HCT116 (cell line): Measurements from ENCODE around the gene NACC1. TPM values are rescaled to one million over a fixed set of nuclear protein-coding genes. Genes with fewer than 3 reads are reported as not detected.

Experiments
- ATAC-seq: fragments of 200-7000 bp; cut with Tn5 transposase; 2 replicates; pipeline ENCODE4 v1.9.1; 2020; ENCODE audit warnings: mild to moderate bottlenecking, moderate library complexity
- BruUV-seq: library from RNA; stranded (reverse); fragments of 400-500 nt; replicated peaks from 2 replicates; lab custom pipeline; 2021; lab: Mats Ljungman, UMichigan
- CTCF ChIA-PET: fragments of 300-600 bp; sonication (Branson Sonifier 250); formaldehyde crosslinking; loops from one replicate; lab custom pipeline; 2021; ENCODE audit warnings: antibody characterized with exemption; lab: Charles Lee
- POLR2A ChIA-PET: fragments of 300-600, 350-600 bp; sonication (Branson Sonifier 250); formaldehyde crosslinking; loops from one replicate; lab custom pipeline; 2021; ENCODE audit warnings: antibody characterized with exemption; lab: Charles Lee
- RAD21 ChIA-PET, 2 experiments: fragments of 300-600 bp; sonication (Branson Sonifier 250); formaldehyde crosslinking; loops; one replicate each; lab custom pipeline; 2023; ENCODE audit warnings: low total read pairs in 2 of 2; ENCODE audit not compliant: uncharacterized antibody in 2 of 2, unreplicated experiment in 2 of 2, low non-redundant PET in 1 of 2; lab: Charles Lee
- DNase-seq: peaks from one replicate; pipeline ENCODE4 v3.0.0-alpha.2; 2010; ENCODE audit warnings: low read depth, low spot score
- H2AFZ ChIP-seq: fragments of 200-600 bp; shearing (Covaris generic), sonication (generic); 2 replicates; pipeline ENCODE4 v1.6.1; 2017; ENCODE audit warnings: low read depth, mixed run types, mixed read lengths, antibody characterized with exemption, low read length; ENCODE audit not compliant: poor library complexity, severe bottlenecking
- H3K27ac ChIP-seq: 2 replicates; pipeline ENCODE4 v1.5.1; 2012; ENCODE audit warnings: low read depth, low read length
- H3K27me3 ChIP-seq: fragments of 200-600 bp; sonication (generic); 2 replicates; pipeline ENCODE4 v1.6.1; 2016; ENCODE audit warnings: mixed run types, low read length, mixed read lengths; ENCODE audit not compliant: insufficient read depth
- H3K36me3 ChIP-seq, 2 experiments: fragments of 200-500 bp in 1 of 2; fragments of 200-600 bp in 1 of 2; sonication (Bioruptor generic) in 1 of 2; sonication (generic) in 1 of 2; 2 replicates each; pipeline versions ENCODE4 v1.5.1 to v1.6.1; 2014 to 2016; ENCODE audit warnings: low read length in 2 of 2, inconsistent platforms in 1 of 2, mixed read lengths in 1 of 2, mixed run types in 1 of 2; ENCODE audit not compliant: insufficient read depth in 2 of 2, control insufficient read depth in 1 of 2
- H3K4me1 ChIP-seq, 2 experiments: fragments of 200-600 bp in 1 of 2; sonication (generic) in 1 of 2; 2 replicates each; pipeline versions ENCODE4 v1.5.1 to v1.6.1; 2012 to 2017; ENCODE audit warnings: low read length in 2 of 2, inconsistent platforms in 1 of 2, mild to moderate bottlenecking in 1 of 2, mixed read lengths in 1 of 2, mixed run types in 1 of 2, moderate library complexity in 1 of 2; ENCODE audit not compliant: insufficient read depth in 2 of 2, control insufficient read depth in 1 of 2
- H3K4me2 ChIP-seq: fragments of 200-600 bp; sonication (generic); 2 replicates; pipeline ENCODE4 v1.6.1; 2017; ENCODE audit warnings: mixed run types, low read length, mixed read lengths
- H3K4me3 ChIP-seq, 2 experiments: fragments of 200-600 bp in 1 of 2; sonication (generic) in 1 of 2; replicated peaks in 1 of 2; 2 replicates each; pipeline ENCODE4 v1.5.1; 2011 to 2016; ENCODE audit warnings: low read length in 2 of 2, control low read depth in 1 of 2, low read depth in 1 of 2, mild to moderate bottlenecking in 1 of 2, mixed read lengths in 1 of 2, mixed run types in 1 of 2
- H3K79me2 ChIP-seq: fragments of 200-600 bp; sonication (generic); 2 replicates; pipeline ENCODE4 v1.6.1; 2017; ENCODE audit warnings: mild to moderate bottlenecking, mixed run types, low read length, moderate library complexity, mixed read lengths; ENCODE audit not compliant: insufficient read depth
- H3K9ac ChIP-seq: fragments of 200-600 bp; sonication (generic); 2 replicates; pipeline ENCODE4 v1.6.1; 2016; ENCODE audit warnings: low read length, mixed read lengths
- H3K9me2 ChIP-seq: fragments of 200-600 bp; sonication (generic), shearing (Covaris generic); 2 replicates; pipeline ENCODE4 v1.6.1; 2017; ENCODE audit warnings: mixed run types, mild to moderate bottlenecking, moderate library complexity; ENCODE audit not compliant: insufficient read depth
- H3K9me3 ChIP-seq, 2 experiments: fragments of 200-500 bp in 1 of 2; fragments of 200-600 bp in 1 of 2; sonication (Bioruptor generic) in 1 of 2; sonication (generic) in 1 of 2; 2 replicates each; pipeline ENCODE4 v1.6.1; 2014 to 2017; ENCODE audit warnings: low read length in 2 of 2, mixed read lengths in 2 of 2, inconsistent platforms in 1 of 2, low read depth in 1 of 2, mild to moderate bottlenecking in 1 of 2, mixed run types in 1 of 2, moderate library complexity in 1 of 2; ENCODE audit not compliant: control insufficient read depth in 1 of 2, insufficient read depth in 1 of 2
- H4K20me1 ChIP-seq: fragments of 200-600 bp; sonication (generic), shearing (Covaris generic); 2 replicates; pipeline ENCODE4 v1.6.1; 2017; ENCODE audit warnings: mixed run types, mild to moderate bottlenecking, moderate library complexity; ENCODE audit not compliant: insufficient read depth
- ATF3 ChIP-seq: IDR thresholded peaks from 2 replicates; pipeline ENCODE4 v1.6.1; 2012
- CBX3 ChIP-seq: IDR thresholded peaks from 2 replicates; pipeline ENCODE4 v1.6.1; 2012; ENCODE audit warnings: low read depth
- CEBPB ChIP-seq: IDR thresholded peaks from 2 replicates; pipeline ENCODE4 v1.6.1; 2012; ENCODE audit warnings: low read depth
- CTCF ChIP-seq, 3 experiments: fragments of 200-600 bp in 1 of 3; sonication (generic) in 1 of 3; IDR thresholded peaks in 2 of 3; conservative IDR thresholded peaks in 1 of 3; 2 replicates each; pipeline ENCODE4 v1.5.1; 2012 to 2017; ENCODE audit warnings: low read depth in 2 of 3, low read length in 2 of 3, antibody characterized with exemption in 1 of 3, borderline replicate concordance in 1 of 3, control low read depth in 1 of 3, mild to moderate bottlenecking in 1 of 3, mixed read lengths in 1 of 3, mixed run types in 1 of 3, moderate library complexity in 1 of 3; ENCODE audit not compliant: insufficient read depth in 1 of 3
- EGR1 ChIP-seq: IDR thresholded peaks from 2 replicates; pipeline ENCODE4 v1.6.1; 2012; ENCODE audit warnings: low read depth
- EZH2phosphoT487 ChIP-seq: fragments of 200-600 bp; IDR thresholded peaks from 2 replicates; pipeline ENCODE4 v1.6.1; 2018; ENCODE audit warnings: antibody characterized with exemption, borderline replicate concordance
- FOSL1 ChIP-seq: IDR thresholded peaks from 2 replicates; pipeline ENCODE4 v1.6.1; 2012; ENCODE audit warnings: low read depth
- JUND ChIP-seq: IDR thresholded peaks from 2 replicates; pipeline ENCODE4 v1.6.1; 2012
- MAX ChIP-seq: IDR thresholded peaks from 2 replicates; pipeline ENCODE4 v1.6.1; 2012
- POLR2AphosphoS5 ChIP-seq: IDR thresholded peaks from 2 replicates; pipeline ENCODE4 v1.6.1; 2011; ENCODE audit warnings: mild to moderate bottlenecking, low read depth, low read length, moderate library complexity
- SIN3A ChIP-seq: IDR thresholded peaks from 2 replicates; pipeline ENCODE4 v1.6.1; 2012; ENCODE audit warnings: low read depth
- TCF7L2 ChIP-seq: IDR thresholded peaks from 2 replicates; pipeline ENCODE4 v1.7.0; 2011; ENCODE audit warnings: borderline replicate concordance, inconsistent platforms; ENCODE audit not compliant: insufficient read depth, insufficient read length; ENCODE audit errors: extremely low read depth
- ZFX ChIP-seq: fragments of 450-650 bp; IDR thresholded peaks from 2 replicates; pipeline ENCODE4 v1.6.1; 2017
- ZNF274 ChIP-seq: fragments of 200-500 bp; sonication (Bioruptor generic); IDR thresholded peaks from 2 replicates; pipeline ENCODE4 v1.6.1; 2014; ENCODE audit warnings: mild to moderate bottlenecking, low read depth, low read length, inconsistent platforms
- intact Hi-C: fragments of 100-400 bp; cut with micrococcal nuclease; formaldehyde crosslinking; loops from 2 replicates; pipeline ENCODE4 v1.10.0; 2022
- total RNA-seq: library from RNA; stranded (reverse); gene quantifications from one replicate; pipeline ENCODE4 v1.2.1, GENCODE V29; 2021; ENCODE audit not compliant: unreplicated experiment

The NACC1 gene
- total RNA-seq, 1 experiment from 2014 or later = 181 TPM

- BruUV-seq = no TSS peak
- ATAC-seq = no peak
Observed at GRCh38 chr19:13112555-13112954, 5.5 kb upstream of the NACC1 start.

More at GRCh38 chr19:13112555-13112954, 5.5 kb upstream of the NACC1 start:
- Histone ChIP-seq H3K27ac (no peak overlapping the region), H3K9ac (no peak overlapping the region), H2AFZ (no peak overlapping the region), H4K20me1 (no peaks in the 10 kb centered on the region), H3K79me2 (peaks cover 39% of the 10 kb centered on the region), H3K9me3 (no peaks in the 10 kb centered on the region), H3K27me3 (no peaks in the 10 kb centered on the region), H3K9me2 (no peaks in the 10 kb centered on the region), H3K4me1 (peaks cover 9 to 11% of the 10 kb centered on the region in 2 experiments; a peak in 3 of 4 replicates), H3K4me3 (no peak overlapping the region), H3K36me3 (peaks cover 8 to 33% of the 10 kb centered on the region in 2 experiments; a peak in 3 of 4 replicates), H3K4me2 (no peak overlapping the region)
- no peak for DNase-seq
- intact Hi-C loops = no loop called here
- ChIA-PET RAD21 (no interaction called here), CTCF (no interaction called here), POLR2A (no interaction called here)
- TF ChIP-seq ZNF274 (no peak), JUND (no peak), ZFX (no peak), SIN3A (no peak), MAX (no peak), ATF3 (no peak), POLR2AphosphoS5 (no peak), FOSL1 (no peak), EGR1 (no peak), CTCF (IDR thresholded peaks at IDR 0.05 in 2 of 3, conservative IDR thresholded peaks at IDR 0.05 in 1 of 3; ENCODE audit: borderline replicate concordance in 1 of 3, insufficient read depth in 1 of 3, low read depth in 2 of 3, low read length in 2 of 3) (no peak), CBX3 (no peak), CEBPB (no peak), EZH2phosphoT487 (no peak), TCF7L2 (no peak)
